GM19452 (cell line): ENCODE measurements around the gene EBNA1BP2.
"Not testable (repeated sequence)": the region's sequence is repeated elsewhere in the genome, so short reads cannot be mapped to it uniquely, and the experiment has no call there.

Experiments
- ATAC-seq: cut with Tn5 transposase; IDR thresholded peaks from one replicate; pipeline ENCODE4 v1.9.1; 2021; ENCODE audit not compliant: unreplicated experiment

EBNA1BP2 gene, protein sequence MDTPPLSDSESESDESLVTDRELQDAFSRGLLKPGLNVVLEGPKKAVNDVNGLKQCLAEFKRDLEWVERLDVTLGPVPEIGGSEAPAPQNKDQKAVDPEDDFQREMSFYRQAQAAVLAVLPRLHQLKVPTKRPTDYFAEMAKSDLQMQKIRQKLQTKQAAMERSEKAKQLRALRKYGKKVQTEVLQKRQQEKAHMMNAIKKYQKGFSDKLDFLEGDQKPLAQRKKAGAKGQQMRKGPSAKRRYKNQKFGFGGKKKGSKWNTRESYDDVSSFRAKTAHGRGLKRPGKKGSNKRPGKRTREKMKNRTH

DNA sequence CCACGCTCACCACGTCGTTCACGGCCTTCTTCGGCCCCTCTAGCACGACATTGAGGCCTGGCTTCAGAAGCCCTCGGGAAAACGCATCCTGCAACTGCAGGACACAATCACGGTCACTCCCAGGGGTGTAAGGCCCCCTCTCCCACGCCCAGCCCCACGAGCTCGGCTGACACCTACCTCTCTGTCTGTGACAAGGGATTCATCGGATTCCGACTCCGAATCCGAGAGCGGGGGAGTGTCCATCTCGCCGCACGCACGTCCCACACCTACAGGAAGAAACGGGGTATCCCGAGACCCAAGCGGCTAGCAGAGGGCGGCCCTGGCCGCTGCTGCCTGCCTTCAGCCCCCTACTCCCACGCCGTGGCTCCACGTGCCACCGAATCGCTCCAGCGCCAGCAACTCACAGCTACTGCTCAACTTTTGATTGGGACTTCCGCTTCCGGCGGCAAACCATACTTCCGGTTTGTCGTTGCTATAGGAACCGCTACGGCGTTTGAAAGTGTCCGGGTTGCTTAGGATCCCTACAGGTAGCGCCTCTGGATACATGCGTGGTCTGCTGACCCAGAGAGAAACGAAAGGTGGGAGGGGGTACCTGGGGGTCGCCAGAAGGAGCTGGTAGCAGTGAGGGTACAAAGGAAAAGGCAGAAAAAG is at the start of gene EBNA1BP2, which contains the start of gene CFAP57:
TSS of gene EBNA1BP2 (minus strand) at position 415 of the 651 bp plus-strand sequence. CDS start at position 243, 172 bp downstream.
TSS of gene CFAP57 (plus strand) at position 455 of the 651 bp plus-strand sequence. CDS start 424 bp downstream, outside the sequence.
- ATAC-seq, result peak; percentile 96

DNA sequence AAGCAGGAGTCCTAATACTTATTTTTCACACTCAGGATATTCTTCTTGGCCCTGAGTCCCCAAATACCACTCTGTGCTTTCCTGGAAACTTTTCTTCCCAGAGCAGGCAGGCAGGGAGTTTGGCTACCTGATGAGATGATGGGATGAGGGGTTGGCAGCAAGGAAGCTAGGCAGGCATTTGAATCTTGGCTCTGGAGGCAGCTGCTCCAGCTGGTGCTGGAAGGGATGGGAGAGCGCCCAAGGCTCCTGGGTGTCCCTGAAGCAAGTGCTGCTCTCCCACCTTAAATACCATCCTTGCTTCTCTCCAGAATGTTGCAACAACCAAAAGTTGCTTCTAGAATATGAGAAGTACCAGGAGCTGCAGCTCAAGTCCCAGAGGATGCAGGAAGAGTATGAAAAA is 49.7 kb upstream of the EBNA1BP2 start:
- ATAC-seq, result no peak

DNA sequence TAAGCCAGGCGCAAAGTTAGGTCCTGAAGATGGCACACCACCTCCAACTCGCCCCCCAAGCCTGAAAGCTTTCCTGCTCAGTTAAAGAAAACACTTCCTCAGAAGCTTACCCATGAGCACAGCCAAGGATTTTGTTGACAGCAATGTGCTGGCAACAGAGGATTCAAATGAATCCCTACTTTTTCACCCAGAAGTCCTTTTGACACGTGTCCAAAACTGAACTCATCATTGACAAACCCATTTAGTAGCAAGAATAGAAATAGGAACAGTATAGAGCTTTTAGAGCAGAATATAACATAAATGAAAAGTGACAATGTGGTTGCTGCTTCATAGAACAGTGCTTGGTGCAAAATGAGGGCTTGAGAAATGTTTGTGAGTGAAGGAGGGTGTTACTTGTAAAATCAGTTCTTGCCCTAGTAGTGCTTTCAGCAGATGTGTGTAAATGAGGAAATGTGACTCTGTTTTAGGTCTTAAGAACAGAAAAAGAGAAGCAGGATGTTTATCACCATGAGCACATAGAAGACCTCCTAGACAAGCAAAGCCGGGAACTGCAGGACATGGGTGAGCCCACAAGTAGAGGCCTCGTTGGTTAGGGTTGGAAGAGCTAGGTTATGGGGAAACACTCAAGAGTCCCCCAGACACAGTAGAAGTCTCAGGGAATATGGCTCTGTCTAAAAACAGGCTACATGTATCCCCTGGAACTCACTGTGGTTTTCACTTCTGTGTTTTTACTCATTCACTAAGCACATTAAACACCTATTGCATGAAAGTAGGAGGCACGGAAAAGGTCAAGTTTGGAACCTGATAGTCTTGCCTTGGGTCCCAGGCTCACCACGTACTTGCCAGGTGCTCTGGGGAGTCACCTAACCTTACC is 49.1 kb upstream of the EBNA1BP2 start:
- ATAC-seq, result peak; percentile 59

DNA sequence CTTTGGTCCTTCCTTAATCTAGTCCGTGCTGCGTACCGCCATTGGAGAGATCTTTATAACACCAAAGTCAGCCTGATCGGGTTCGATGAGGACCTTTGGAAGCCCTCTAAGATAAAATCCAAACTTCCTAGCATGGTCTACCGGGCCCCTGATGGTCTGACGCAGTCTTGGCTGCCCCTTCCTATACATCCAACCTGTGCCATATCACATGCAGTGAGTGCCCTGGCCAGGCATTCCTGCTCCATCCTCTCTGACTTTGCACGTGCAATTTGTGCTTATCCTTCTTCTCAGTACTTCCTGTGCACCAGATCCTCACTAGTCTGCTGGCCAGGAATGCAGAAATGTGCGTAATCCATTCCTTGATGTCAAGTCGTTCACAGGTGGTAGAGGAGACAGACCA is 45.7 kb upstream of the EBNA1BP2 start:
- ATAC-seq, result no peak

DNA sequence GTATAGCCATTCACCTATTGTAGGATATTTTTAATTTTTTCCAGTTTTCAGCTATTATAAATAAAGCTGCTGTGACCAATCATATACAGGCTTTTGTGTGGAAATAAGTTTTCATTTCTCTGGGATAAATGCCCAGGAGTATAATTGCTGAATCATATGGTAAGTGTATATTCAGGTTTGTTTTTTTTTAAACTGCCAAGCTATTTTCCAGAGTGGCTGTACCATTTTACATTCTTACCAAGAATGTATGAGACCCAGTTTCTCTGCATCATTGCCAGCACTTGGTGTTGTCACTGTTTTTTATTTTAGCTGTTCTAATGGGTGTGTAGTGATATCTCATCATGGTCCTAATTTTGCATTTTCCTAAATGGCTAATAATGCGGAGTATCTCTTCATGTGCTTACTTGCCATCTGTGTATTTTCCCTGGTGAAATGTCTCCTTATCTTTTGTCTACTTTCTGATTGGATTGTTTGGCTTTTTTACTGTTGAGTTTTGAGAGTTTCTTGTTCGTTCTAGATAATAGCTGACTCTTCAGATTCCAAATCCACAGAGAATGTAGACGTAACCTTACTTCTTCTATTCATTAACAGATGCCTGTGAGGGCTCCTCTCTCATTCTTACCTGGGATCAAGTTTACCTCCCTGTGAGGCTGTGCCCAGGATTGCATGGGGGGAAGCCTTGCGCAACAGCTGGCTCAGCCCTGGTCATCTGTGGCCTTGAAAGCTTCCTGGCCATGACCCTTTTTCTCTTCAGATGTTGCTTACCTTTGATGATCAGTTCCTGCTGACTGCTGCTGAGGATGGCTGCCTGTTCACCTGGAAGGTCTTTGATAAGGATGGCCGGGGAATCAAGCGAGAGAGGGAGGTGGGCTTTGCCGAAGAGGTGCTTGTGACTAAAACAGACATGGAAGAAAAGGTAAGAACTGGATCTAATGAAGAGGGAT is 42.7 kb upstream of the EBNA1BP2 start:
- ATAC-seq, result no peak

DNA sequence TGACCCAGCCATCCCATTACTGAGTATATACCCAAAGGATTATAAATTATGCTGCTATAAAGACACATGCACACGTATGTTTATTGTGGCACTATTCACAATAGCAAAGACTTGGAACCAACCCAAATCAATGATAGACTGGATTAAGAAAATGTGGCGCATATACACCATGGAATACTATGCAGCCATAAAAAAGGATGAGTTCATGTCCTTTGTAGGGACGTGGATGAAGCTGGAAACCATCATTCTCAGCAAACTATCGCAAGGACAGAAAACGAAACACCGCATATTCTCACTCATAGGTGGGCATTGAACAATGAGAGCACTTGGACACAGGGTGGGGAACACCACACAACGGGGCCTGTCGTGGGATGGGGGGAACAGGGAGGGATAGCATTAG is 36.2 kb upstream of the EBNA1BP2 start:
- not testable (repeated sequence) for ATAC-seq

DNA sequence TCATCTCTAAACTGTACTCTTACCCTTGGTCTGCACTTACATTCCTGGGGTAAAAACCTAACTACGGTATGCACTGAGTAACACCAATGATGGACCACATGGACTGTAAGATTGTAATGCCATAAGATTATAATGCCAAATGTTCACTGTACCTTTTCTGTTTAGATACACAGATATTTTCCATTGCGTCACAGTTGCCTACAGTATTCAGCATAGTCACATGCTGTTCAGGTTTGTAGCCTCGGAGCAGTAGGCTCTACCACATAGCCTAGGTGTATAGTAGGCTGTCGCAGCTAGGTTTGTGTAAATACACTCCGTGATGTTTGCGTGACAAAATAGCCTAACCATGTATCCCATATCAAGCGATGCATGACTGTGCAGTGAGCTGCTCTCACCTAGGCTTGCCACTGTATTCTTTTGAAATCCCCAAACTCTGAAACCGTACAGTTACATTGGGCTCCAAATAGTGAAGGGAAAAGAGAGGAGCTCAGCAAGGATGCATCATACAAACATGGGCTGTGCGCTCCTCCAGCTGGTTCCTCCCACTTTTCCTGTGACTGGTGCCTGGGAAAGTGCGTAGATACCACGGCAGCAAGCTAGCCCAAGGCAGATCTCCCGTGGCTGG is 35.3 kb upstream of the EBNA1BP2 start:
- no peak for ATAC-seq

DNA sequence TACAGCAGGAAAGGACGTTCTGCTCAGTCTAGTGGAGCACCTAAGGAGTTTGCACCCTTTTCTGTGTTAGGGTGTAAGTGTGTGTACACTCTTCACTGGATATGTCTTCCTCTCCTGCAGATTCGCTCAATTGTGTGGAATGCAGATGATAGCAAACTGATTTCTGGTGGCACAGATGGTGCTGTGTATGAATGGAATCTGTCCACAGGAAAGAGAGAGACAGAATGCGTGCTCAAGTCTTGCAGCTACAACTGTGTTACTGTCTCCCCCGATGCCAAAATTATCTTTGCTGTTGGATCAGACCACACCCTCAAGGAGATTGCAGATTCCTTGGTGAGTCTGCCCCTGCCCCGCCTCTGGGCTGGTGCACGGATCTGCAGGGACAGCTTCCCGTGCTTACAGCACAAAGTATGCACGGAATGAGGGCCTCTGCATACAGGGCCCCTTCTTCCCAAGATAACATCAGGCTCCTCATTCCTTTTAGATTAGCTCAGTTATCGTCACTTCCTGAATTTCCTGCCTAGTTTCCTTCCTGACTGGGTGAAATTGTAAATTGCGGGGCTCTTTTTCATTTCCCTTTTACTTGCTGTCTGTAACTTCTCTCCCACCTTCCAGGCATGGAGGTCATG is 34.6 kb upstream of the EBNA1BP2 start:
- ATAC-seq, result no peak

DNA sequence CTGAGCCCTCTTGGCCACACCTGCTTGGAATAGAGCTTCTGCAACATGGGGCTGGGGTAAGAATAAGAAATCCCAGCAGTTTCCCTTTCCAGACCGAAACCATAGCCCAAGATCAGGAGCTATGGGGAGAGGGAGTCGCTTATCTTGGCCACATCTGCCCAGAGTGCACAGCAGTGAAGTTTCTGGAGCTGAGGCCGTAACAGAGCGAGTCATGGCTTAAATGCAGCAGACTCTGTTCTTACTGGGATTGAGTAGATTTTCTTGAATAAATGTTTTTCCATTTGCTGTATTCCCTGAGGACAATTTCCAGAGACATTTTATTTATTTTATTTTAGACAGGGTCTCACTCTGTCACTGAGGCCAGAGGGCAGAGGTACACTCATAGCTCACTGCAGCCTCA is 33.6 kb upstream of the EBNA1BP2 start:
- ATAC-seq, result no peak

DNA sequence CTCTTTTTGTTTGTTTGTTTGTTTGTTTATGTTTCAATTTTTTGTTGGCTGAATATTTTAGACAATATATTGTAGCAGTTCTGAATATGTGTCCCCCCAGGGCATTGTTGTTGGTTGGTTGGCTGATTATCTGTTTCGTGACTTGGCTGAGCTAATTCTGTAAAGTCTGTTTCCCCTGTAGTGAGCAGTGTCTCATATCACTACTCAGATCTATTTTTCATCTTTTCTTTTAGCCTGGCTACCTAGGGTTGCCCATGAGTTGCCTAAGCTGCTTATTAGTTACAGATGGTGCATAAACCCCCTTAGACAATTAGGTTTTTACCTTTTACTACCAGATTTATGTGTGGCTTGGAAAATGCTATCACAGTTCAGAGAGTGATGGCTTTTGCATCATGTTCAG is 32.3 kb upstream of the EBNA1BP2 start:
- ATAC-seq, result no peak

DNA sequence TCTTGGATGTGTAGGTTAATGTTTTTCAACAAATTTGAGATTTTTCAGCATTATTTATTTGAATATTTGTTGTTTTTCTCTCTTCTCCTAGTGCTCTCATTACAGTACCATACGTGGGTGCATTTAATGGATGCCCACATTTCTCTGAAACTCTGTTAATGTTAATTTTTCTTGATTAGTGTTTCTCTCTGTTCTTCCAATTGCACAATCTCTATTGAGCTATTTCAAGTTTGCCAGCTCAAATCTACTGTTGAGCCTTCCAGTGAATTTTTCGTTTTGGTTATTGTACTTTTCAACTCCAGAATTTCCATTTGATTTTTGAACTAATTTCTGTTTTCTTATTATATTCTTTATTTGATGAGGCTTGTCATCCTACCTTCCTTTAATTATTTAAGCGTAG is 31.8 kb upstream of the EBNA1BP2 start:
- no peak for ATAC-seq

DNA sequence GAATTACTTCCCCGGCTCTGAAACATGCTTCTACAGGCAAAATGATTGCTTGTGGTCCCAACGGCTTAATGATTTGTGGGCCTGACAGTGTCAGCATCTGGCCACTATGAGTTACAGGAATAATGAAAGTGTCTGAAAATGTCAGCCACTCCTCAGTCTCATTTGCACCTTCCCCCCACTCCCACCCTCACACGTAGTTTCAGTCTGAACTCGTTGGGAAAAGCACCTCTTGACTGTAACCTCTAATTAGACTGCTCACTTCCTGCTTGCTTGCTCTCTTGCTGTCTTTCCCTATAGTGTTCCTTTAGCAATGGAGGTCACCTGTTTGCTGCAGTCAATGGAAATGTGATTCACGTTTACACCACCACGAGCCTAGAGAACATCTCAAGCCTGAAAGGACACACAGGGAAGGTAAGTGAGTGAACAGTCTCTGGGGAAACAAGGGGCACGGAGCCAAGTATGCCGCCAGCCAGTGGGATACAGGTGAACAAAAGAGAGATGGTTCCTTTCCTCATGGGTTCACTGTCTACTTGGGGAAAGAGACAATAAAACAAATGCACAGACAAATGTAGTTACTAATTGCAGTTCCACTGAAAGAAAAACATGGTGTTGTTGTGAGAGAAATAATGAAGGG is 27.1 kb upstream of the EBNA1BP2 start:
- peak; percentile 70 for ATAC-seq

DNA sequence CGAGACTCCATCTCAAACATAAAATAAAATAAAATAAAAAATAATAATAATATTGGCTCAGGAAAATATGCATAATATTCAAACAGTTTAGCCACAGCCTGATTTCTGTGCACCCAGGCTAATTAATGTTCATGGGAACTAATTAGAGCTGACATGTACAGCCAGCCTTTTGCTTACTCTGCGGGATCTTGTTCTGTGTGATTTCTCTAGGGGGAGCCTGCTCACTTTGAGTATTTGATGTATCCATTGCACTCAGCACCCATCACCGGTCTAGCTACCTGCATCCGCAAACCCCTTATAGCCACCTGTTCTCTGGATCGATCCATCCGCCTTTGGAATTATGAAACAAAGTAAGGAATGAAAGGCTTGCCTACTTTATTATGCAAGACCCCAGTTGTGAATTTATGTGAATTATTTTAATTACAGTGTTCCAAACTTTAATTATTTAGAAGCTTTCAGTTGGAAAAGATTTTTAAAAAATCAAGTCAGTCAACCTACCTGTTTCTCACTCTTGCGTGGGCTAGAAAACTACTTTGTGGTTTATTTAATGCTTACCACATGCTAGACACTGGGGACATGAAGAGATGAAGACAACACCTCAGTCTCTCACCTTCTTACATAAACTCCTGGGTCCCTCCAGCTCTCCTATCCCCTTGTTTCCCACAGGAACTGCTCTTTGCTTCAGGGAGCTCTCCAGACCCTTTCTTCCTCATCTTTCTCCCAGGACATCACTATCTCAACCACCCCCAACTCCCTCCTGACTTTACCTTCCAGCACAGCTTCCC is 25.4 kb upstream of the EBNA1BP2 start:
- no peak for ATAC-seq

DNA sequence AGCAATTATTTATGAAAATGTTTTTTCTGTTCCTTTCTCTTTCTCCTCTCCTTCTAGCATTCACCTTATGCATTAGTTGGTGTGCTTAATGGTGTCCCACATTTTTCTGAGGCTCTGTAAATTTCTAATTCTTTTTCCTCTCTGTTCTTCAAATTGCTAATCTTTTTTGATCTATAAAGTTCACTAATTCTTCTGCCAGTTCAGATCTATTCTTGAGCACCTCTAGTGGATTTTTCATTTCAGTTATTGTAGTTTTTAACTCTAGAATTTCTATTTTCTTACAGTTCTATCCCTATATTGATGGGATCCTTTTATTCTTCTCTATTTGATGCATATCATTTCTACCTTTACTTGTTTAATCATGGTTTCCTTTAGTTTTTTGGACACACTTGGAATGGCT is 22.4 kb upstream of the EBNA1BP2 start:
- no peak for ATAC-seq

DNA sequence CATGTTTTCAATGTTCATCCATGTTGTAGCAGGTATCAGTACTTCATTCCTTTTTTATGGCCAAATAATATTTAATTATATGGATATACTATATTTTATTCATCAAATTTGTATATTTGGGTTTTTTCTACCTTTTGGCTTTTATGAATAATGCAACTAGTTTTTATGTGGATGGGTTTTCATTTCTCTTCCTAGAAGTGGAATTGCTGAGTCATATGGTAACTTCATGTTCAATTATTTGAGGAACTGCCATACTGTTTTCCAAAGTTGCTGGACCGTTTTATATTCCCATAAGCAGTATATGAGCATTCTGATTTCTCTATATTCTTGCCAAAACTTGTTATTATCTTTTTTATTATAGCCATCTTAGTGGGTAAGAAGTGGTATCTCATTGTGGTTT is 16.0 kb upstream of the EBNA1BP2 start:
- ATAC-seq, result no peak

DNA sequence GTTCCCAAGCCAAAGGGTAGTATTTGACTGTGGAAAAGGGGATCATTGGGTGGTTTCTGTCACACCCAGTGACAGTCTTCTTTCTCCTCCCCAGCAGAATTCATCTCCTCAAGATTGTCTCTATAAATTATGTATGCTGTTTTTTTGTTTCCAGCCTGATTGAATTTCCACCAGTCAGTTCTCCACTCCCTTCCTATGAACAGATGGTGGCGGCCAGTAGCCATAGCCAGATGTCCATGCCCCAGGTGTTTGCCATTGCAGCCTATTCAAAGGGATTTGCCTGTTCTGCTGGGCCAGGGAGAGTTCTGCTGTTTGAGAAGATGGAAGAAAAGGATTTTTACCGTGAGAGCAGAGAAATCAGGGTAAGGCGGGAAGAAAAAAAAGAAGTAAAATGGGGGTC is 12.9 kb upstream of the EBNA1BP2 start:
- no peak for ATAC-seq

DNA sequence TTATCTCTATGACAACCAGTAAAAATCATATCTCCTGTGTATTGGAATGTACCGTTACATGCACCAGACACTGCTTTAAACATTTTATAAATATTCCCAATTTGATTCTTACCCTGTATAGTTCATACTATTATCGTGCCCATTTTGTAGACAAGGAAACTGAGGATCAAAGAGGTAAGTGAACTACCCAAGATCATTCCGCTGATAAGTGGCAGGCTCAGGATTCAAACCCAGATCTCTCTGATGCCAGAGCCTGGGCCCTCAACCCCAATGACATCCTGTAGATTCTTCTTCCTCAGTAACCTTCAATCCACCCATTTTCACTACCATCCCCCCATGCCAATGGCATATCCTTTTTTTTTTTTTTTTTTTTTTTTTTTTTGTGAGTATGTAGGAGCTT is 12.3 kb upstream of the EBNA1BP2 start:
- ATAC-seq, result no peak

DNA sequence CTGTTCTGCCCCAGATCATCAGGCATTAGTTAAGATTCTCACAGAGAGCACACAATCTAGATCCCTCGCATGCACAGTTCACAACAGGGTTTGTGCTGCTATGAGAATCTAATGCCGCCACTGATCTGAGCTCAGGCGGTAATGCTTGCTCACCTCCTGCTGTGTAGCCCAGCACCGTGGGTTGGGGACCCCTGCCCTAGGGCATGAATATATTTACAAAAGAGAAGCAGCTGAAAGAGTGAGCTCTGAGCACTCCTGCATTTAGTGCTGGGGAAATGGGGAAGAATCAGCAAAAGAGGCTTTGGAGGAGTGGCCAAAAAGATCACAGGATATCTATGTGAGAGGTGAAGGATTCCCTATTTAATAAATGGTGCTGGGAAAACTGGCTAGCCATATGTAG is 5.6 kb upstream of the EBNA1BP2 start:
- ATAC-seq, result no peak
